HG03025 (cell line): Measurements from ENCODE around the gene ROCK2.
"Not testable (repeated sequence)": the region's sequence is repeated elsewhere in the genome, so short reads cannot be mapped to it uniquely, and the experiment has no call there.

ENCODE experiments used
- ATAC-seq: cut with Tn5 transposase; IDR thresholded peaks from one replicate; pipeline ENCODE4 v1.9.1; 2021; ENCODE audit warnings: mild to moderate bottlenecking, moderate library complexity; ENCODE audit not compliant: unreplicated experiment, low FRiP score

Gene ROCK2

DNA sequence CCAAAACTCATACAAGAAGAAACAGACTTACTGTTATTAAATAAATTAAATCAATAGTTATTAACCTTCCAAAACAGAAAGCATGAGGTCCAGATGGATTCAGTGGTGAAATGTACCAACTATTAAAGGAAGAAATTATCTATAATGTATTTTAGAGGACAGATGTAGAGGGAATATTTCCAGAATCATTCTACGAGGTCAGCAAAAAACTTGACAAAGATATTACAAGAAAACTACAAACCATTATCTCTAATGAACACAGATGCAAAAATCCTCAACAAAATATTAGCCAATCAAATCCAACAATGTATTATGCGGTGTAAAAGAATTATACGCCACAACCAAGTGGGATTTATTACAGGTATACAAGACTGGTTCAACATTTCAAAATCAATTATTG lies 63.7 kb downstream of the ROCK2 start:
- no peak for ATAC-seq

DNA sequence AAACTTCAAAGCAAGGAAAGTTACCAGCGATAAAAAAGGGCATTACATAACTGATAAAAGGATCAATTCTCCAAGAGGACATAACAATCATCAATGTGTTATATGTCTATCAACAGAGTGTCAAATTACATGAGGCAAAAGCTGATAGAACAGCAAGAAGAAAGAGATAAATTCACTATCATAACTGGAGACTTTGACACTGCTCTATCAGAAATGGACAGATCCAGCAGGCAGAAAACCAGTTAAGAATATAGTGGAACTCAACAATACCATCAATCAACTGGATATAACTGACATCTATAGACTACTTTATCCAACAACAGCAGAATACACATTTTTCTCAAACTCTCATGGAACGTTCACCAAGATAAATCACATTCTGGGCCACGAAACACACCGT lies 65.0 kb downstream of the ROCK2 start:
- no peak for ATAC-seq

DNA sequence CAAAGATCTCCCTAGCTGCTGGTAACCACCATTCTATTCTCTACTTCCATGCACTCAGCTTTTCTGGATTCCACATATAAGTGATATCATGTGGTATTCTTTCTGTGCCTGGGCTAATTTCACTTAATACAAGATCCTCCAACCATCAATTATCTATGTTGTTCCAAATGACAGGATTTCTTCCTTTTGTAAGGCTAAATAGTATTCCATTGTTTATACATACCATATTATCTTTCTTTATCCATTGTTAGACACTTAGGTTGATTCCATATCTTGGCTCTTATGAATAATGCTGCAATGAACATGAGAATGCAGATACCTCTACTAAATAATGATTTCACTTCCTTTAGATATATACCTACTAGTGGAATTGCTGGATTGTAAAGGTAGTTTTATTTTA lies 66.2 kb downstream of the ROCK2 start:
- ATAC-seq = no peak

DNA sequence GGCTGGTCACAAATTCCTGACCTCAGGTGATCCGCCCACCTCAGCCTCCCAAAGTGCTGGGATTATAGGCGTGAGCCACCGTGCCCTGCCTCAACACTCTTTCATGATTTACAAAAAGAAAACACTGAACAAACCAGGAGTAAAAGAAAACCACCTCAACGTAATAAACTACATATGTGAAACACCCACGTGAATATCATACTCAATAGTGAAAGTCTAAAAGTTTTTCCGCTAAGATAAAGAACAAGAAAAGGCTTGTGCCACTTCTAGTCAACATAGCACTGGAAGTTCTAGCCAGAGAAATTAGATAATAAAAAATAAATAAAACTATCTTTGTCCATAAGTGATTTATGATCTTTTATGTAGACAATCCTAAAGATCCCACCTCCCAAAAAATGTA lies 68.5 kb downstream of the ROCK2 start:
- no peak for ATAC-seq

DNA sequence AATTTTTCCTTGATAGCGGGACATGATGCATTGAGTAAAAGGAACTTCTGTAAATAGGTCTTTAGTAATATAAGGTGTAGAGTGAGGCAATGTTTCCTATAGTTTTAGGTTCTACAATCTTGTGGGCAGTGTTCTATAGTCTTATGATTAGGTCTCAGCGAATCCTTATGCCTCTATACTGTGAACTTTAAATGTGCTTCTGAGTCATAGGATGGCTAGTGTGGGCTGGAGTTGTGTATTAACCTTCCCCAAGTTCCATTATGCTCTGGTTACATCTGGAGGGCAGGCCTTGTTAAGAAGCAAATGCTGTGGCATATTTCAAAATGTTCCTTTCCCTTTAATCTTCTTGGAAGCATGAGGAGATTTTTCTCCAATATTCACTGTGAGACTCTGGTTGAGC lies 73.5 kb downstream of the ROCK2 start:
- ATAC-seq = no peak

DNA sequence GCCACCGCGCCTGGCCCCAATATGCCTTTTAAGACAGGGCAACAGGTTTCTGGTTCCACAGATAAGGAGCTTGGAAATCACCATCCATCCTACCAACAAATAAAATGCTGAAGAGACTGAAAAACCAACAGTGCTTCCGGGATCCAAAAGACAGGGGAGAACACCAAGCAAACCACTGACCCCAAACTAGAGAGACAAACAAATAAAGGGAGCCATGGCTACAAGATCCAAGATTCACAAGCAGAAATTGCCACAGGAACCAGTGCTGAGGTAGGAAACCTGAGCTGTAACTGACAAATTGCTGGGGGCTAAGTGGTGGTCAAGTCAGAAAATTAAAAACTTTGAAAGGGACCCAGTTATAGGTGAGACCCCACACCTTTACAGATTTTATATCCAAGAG lies 76.5 kb downstream of the ROCK2 start:
- ATAC-seq = no peak

DNA sequence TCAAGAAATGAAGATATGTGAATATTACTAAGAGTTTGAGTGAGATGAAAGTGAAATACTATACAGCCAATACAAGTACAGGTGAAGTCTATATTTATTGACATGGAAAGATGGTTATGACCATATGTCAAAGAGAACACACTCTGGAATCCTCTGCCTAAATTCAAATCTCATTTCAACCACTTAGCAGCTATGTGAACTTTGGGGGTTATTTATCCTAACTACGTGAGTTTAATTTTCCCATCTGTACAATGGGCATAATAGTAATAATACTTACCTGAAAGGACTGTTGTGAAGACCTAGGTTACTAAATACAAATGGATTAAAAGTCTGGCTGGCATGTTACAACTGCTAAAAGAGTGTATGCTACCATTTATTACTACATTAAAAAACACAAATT lies 79.6 kb downstream of the ROCK2 start:
- no peak for ATAC-seq

DNA sequence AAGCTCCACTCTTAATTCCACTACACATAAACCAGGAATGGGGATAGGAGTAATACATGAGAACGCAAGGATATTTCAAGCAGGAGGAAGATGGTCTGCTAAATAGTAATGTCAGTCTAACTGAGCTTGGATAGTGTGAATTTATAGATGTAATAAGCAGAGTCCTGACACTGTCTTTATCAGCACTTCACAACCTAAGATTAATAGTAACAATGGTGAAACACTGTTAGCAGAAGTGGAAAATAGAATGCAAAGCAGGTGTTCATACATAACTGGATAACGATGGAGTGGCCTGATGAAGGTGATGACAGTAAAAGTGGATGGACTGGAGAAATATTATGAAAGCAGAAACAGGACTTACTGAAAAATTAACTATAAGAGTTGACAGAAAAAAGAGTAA lies 80.4 kb downstream of the ROCK2 start:
- no peak for ATAC-seq

DNA sequence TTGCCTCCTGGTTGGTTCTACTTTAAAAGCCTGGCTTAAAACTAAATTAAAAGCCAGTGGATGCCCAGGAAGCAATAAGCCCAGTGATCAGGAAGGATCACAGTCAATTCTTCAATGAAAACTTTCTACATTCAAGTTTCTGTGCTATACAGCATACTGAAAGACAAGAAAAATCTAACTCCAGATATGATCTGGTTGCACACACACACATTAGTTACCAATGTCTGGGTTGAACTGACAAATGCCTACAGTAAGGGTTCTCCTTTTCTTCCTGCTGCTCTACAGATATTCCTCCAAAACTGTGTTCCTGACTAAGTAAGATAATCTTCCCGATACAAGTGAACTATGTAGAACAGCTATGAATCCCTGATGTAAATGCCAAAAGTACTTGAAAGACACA lies 81.3 kb downstream of the ROCK2 start:
- no peak for ATAC-seq

DNA sequence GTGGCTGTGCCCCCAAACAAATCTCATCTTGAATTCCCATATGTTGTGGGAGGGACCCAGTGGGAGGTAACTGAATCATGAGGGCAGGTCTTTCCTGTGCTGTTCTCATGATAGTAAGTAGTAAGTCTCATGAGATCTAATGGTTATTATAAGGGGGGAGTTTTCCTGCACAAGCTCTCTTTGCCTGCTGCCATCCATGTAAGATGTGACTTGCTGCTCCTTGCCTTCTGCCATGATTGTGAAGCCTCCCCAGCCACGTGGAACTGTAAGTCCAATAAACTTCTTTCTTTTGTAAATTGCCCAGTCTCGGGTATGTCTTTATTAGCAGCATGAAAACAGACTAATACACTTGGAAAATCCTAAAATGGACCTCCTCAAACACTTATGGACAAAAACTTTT lies 82.0 kb downstream of the ROCK2 start:
- not testable (repeated sequence) for ATAC-seq

DNA sequence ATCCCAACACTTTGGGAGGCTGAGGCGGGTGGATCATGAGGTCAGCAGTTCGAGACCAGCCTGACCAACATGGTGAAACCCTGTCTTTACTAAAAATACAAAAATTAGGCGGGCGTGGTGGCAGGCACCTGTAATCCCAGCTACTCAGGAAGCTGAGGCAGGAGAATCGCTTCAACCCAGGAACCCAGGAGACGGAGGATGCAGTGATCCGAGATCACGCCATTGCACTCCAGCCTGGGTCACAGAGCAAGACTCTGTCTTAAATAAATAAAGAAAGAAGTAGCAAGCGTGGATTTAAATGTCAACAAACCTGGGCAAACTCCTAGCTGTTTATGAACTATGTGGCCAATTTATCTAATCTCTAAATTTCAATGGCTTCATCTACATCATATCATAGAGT lies 82.9 kb downstream of the ROCK2 start:
- not testable (repeated sequence) for ATAC-seq

DNA sequence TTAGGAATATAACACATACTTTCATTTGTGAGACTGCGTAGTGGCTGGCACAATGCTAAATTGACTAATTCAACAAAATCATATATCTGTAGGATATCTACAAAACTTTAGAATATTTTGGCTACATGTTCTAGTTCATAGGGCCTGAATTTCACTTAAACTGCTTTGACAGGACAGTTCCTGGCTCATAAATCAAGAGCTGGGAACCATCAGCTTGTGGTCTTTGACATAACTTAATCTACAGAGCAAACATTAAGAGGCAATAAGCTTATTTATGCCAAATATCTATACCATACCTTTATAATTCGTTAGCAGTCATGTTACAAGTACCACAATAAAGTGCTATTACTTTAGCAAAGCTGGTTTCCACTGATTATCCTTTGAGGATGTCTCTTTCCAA lies 83.5 kb downstream of the ROCK2 start:
- ATAC-seq = no peak

DNA sequence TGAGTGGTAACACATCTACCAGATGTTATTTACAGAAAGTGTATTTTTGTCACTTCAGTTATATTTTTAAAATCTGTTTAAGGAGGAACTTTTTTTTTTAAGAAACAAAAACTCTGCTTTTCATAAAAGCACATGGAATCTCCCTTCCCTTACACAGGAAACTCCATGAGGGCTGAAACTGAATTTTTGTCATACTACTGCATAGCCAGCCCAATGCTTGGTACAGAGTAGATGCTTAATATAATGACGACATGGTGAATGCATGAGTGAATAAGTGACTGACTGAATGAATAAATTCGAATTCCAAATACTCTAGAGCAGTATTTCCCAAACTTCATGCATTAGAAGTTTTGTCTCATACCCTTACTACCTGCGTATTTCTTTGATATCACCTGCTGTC lies 86.5 kb downstream of the ROCK2 start:
- no peak for ATAC-seq

DNA sequence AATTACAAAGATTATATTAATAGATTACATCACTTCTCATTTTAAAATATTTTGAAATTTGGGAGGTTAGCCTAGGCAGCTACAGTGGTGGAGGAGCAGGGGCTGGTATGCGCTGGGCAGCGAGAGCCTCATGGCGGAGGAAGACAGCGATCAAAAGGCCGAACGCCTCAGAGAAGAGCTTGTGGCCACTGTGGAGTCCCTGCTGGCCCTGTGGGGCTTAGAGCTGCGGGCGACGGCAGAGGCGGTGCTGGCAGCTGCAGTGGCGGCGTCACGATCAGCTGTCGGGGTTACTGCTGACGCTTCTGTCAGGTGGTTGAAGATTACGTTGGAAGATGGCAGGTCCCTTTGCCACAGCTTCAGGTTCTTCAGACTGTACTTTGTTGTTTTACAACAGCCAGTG lies 87.4 kb downstream of the ROCK2 start:
- no peak for ATAC-seq

DNA sequence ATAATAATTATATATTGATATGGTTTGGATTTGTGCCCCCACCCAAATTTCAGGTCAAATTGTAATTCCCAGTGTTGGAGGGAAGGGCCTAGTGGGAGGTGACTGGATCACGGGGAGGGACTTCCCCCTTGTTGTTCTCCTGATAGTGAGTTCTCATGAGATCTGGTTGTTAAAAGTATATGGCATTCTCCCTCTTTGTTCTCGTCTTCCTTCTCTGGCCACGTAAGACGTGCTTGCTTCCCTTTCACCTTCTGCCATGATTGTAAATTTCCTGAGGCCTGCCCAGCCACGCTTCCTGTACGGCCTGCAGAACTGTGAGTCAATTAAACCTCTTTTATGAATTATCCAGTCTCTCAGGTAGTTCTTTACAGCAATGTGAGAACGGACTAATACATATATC lies 88.3 kb downstream of the ROCK2 start:
- ATAC-seq = no peak

DNA sequence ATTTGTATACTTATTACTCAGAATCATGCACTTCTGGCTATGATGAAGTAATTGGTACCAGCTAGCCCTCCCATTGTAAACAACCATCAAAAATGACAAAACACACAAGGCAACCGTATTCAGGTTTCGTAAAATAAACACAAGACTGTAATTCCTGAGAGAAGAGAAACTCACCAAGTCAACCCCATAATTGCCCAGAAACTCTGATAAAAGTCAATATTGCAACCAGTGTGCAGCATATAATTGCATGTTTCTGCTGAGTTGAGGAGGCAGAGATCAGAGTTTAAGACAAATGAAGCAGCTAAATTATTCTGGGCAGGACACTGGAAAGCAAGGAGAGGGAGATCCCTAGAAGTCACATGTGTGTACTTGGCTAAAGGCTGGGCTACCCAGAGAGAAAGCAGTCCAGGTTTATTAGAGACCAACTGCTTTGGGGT lies 90.3 kb downstream of the ROCK2 start:
- no peak for ATAC-seq

DNA sequence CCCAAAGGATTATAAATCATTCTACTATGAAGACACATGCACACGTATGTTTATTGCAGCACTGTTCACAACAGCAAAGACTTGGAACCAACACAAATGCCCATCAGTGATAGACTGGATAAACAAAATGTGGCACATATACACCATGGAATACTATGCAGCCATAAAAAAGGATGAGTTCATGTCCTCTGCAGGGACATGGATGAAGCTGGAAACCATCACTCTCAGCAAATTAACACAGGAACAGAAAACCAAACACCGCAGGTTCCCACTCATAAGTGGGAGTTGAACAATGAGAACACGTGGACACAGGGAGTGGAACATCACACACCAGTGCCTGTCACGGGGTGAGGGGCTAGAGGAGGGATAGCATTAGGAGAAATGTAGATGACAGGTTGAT lies 92.0 kb downstream of the ROCK2 start:
- not testable (repeated sequence) for ATAC-seq

DNA sequence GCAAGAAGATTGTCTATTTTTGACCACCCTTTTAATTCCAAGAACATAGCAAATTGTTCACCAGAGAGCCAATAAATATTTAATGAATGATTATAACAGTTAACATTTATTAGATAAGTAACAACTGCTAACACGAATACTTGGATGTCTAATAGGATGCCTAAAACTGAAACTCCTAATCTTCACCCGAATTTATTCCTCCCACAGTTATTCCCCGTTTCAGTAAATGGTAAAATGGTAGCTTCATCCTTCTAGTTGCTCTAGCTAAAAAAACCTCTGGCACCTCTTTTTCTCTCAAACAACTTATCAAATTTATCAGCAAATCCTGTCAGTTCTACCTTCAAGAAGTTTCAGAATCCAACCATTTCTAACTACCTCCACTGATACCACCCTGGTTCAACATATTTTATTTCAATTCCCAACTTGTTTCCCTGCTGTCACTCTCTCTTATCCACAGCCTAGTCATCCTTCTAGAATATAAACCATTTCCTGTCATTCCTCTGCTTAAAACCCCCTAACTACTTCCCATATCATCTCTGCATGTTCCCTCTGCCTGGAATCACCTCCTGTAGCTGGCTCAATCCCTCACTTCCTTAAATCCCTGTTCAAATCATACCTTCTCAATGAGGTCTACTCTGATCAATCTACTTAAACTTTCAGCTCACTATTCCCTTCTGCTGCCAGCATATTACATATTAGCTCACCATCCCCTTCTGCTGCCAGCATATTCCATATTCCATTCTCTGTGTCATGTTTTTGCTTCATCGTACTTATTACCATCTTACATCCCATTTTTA lies 93.8 kb downstream of the ROCK2 start:
- ATAC-seq = no peak

DNA sequence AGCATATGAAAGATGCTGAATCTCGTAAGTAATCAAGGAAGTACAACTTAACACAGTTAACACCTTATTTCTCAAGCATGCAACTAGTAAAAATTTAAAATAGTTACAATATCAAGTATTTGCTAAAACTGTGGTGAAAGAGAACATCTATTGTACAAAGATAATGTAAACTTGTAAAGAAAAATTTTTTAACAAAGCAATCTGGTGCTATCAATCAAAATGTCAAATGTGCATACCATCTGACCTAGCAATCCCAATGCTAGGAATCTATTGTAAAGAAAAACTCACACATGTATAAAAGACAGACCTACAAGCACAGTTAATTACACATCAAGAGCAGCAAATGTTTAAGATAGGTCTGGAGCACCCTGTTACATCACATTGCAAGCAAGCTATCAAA lies 99.1 kb downstream of the ROCK2 start:
- no peak for ATAC-seq

DNA sequence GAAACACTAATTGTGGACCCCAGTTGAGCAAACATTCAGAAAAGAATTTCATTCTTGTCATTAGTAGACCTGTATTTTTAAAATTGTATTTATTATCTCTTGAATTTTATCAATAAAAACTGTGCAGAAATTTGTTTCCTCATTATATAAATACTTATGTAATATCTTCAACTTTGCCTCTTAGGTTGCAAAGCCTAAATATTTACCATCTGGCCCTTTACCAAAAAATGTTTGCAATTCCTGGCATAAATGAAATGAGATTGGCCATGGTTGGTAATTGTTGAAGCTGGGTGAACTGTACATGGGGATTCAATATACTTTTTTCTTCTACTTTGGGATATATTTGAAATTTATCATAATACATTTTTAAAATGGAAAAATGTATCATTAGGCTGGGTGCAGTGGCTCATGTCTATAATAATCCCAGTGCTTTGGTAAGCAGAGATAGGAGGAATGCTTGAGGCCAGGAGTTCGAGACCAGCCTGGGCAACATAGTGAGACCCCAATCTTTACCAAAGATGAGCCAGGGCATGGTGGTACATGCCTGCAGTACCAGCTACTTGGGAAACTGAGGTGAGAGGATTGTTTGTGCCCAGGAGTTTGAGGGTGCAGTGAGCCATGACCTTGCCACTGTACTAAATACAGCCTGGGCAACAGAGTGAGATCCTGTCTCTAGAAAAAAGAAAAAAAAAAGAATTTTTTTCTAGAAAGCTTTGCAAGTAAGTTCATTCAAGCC lies 100.2 kb downstream of the ROCK2 start:
- ATAC-seq = no peak

DNA sequence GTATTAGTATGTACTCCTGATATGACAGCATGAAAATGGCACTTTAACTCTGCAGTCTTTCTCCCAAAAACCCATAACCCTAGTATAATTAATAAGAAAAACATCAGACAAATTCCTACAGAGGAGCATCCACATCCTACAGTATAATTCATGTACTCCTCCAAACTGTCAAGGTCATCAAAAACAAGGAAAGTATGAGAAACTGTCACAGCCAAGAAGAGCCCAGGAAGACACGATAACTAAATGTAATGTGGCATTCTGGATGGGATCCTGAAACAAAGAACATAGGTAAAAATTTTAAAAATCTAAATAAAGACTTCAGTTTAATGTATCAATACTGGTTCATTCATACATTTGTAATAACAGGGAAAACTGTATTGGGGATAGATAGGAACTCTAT lies 100.9 kb downstream of the ROCK2 start:
- no peak for ATAC-seq

DNA sequence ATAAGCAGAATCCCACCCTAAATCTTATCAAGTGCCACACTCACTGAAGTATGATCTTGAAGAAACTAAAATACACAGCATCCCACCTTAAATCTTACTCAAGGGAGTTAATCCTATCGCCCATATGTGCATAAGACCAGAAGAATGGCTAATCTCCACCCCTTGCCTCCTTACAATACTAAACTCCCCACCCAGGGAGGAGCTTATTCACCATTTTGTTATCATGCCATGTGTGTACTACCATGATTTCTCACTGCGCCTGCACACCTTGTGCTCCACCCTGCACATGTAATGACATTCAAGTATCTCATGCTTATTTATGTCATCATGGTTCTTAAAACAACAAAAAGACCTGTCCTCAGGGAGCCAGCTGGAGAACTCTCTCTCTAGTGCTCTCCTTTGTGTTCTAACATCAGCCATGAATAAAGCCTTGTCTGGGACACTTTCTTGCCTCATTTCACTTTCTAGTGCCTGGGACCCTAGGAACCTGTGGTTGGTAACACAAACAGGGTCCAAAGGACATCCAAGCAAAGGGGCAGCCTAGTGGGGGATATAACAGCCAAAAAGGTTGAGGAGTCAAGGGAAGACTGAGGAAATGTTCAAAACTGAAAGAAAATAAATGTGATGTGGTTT lies 101.8 kb downstream of the ROCK2 start:
- no peak for ATAC-seq
